Measurements from ENCODE around the gene KCNS3. TPM values are rescaled to one million over a fixed set of nuclear protein-coding genes. Genes with fewer than 3 reads are reported as not detected.
"Not testable (repeated sequence)": the region's sequence is repeated elsewhere in the genome, so short reads cannot be mapped to it uniquely, and the experiment has no call there.

KCNS3 gene
- total RNA-seq, 1 donor from 2014 or later = 1.6 TPM

DNA sequence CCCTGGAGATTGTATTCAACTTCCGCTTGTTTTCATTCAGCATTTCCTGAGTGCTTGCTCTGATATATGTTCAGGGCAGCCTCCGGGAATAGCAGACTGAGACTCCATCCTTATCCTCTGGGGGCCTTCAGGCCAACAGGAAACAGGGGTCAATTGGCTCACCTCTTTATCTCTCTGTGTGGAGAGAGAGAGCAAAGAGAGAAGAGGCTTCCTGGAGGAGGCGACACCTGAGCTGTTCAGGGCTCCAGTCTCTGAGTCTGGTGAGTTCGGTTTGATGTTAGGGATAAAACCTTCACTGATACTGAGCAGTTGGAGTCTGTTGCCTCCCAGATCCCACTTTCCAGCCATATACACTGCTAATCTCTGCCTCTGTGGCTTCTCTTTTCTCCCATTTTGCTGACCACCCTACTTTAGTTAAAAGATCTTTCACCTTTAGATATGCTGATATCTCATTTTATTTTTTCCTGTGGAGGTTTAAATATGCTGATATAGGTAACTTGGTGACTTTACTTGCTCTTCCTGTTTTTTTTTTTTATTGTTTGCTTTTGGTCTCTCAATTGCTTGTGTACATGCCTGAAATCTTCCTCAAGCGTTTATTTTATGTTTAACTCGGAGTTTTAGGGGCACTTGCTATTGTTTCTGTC is 56.9 kb downstream of the KCNS3 start:
- DNase-seq (ENCODE audit: low spot score in 2 of 2) (no peak), FAIRE-seq (no peak)

DNA sequence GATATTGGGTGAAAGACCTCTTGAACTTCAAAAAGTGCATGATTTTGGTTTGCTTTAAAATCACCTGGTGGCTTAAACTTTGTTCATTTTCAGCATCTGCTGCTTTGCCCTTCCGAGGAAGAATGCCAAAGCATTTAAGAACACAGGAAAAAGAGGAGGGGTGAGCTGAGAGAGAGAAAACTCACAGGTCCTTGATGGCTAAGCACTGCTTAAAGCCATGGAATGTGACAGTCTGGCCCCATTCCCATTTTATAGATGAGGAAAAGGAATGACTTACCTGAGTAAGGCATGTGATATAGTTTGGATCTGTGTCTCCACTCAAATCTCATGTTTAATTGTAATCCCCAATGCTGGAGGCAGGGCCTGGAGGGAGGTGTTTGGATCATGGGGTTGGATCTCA is 58.1 kb downstream of the KCNS3 start:
- FAIRE-seq = no peak

GRCh38 chr2:17940091-17940630 is 61.7 kb downstream of the KCNS3 start:
- no peak for FAIRE-seq
- no peak for DNase-seq (ENCODE audit: low spot score in 2 of 2)

More for the DNA sequence above, 58.1 kb downstream of the KCNS3 start:
- DNase-seq (ENCODE audit: low spot score in 2 of 2) = no peak

DNA sequence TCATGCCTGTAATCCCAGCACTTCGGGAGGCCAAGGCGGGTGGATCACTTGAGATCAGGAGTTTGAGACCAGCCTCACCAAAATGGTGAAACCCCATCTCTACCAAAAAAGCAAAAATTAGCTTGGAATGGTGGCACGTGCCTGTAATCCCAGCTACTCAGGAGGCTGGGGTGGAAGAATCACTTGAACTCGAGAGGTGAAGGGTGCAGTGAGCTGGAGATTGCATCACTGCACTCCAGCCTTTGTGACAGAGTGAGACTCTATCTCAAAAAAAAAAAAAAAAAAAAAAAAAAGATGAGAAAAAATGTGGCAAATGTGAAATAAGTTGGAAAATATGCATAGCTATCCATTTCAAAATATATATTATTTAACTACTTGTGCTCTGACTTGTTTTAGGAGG is 65.0 kb downstream of the KCNS3 start:
- no peak for DNase-seq (ENCODE audit: low spot score in 2 of 2)
- no peak for FAIRE-seq

GRCh38 chr2:17947113-17947512 is 68.6 kb downstream of the KCNS3 start:
- DNase-seq (ENCODE audit: low spot score in 2 of 2) = no peak
- no peak for FAIRE-seq

DNA sequence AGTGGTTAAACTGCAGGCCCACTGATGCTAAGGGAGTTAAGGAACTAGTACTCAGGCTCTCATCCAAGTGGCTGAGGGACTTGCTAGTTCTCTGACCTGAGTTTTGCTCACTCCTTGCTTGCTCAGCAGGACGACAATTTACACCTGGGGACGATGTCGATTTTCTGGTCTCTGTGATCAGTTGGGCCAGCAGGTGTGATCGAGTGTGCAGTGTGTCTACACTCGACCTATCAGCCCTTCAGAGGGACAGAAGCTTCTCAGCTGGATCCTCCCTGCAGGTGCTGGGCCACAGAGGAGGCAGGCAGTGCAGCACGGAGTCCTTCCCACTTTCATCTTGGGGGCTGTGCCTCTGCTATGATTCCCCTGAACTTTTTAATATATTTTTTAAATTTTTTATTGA is 71.5 kb downstream of the KCNS3 start:
- DNase-seq (ENCODE audit: low spot score in 2 of 2) (no peak), FAIRE-seq (no peak)

GRCh38 chr2:17951563-17951962 is 73.1 kb downstream of the KCNS3 start:
- FAIRE-seq = no peak
- DNase-seq (ENCODE audit: low spot score in 2 of 2) = no peak

DNA sequence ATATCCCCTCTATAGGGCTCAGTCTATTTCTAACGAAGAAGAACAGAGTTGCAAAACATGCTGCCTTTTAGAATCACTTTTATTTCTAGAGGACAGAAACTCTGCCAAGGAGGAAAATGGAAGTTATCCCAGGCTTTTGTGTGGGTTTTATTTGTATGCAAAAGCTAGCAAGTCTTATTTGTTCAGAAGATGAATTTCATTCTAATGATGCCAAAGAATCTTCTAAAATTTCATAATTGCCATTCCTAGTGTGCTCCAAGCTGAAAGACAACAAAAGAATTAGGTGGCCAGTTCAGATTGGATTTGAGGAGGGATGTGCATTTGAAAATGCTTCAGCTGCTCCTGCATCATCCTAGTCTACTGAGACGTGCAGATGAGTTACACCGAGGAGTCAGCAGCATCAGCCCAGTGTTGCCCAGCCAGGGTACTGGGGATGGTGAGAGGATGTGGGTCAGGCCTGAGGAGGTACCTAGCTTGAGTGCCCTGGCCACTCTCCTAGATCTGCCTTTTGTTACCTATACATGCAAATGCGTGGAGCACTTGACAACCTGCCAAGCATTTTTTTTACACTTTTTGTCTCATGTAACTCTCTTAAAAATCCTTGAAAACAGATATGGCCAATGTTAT is 80.1 kb downstream of the KCNS3 start:
- FAIRE-seq = no peak
- DNase-seq (ENCODE audit: low spot score in 2 of 2) = no peak

- DNase-seq (ENCODE audit: low spot score in 2 of 2) (no peak), FAIRE-seq (no peak)
These were observed 80.9 kb downstream of the KCNS3 start for GRCh38 chr2:17959356-17959755.

- FAIRE-seq (no peak), DNase-seq (ENCODE audit: low spot score in 2 of 2) (no peak)
These were observed 81.4 kb downstream of the KCNS3 start for GRCh38 chr2:17959833-17960232.

- no peak for FAIRE-seq
These were observed 82.5 kb downstream of the KCNS3 start for GRCh38 chr2:17960925-17961324.

GRCh38 chr2:17961789-17962188 is 83.3 kb downstream of the KCNS3 start:
- DNase-seq (ENCODE audit: low spot score in 2 of 2) (no peak), FAIRE-seq (no peak)

More at GRCh38 chr2:17960925-17961324, 82.5 kb downstream of the KCNS3 start:
- DNase-seq (ENCODE audit: low spot score in 2 of 2) = no peak

- DNase-seq (ENCODE audit: low spot score in 2 of 2) (no peak), FAIRE-seq (no peak)
These were observed 84.4 kb downstream of the KCNS3 start for GRCh38 chr2:17962876-17963275.

DNA sequence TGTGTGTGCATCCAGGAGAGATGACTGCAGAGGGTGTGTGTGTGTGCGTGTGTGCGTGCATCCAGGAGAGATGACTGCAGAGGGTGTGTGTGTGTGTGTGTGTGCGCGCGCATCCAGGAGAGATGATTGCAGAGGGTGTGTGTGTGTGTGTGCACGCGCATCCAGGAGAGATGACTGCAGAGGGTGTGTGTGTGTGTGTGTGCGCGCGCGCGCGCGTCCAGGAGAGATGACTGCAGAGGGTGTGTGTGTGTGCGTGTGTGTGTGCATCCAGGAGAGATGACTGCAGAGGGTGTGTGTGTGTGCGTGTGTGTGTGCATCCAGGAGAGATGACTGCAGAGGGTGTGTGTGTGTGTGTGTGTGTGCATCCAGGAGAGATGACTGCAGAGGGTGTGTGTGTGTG is 85.1 kb downstream of the KCNS3 start:
- DNase-seq (ENCODE audit: low spot score in 2 of 2); FAIRE-seq: not testable (repeated sequence)

- DNase-seq (ENCODE audit: low spot score in 2 of 2) (no peak), FAIRE-seq (no peak)
These were observed 86.7 kb downstream of the KCNS3 start for GRCh38 chr2:17965196-17965595.

DNA sequence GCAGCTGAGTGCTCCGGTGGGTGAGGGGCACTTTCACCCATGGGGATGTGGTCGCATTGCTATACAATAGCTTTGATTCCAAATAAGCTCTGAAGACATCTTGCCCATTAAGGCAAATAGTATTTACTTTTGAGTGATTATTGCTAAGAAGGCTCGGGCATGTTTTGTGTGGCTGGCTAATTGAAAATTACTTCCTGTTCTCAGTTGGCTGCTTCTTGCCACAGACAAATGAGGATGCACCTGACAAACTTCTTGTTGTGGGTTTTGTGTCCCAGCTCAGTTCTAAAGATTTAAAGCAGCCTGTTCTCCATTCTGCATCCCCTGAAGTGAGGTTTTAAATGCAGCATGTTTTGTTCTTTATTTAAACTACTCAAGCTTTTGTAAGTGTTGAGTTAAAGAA is 88.3 kb downstream of the KCNS3 start:
- FAIRE-seq = no peak
- DNase-seq (ENCODE audit: low spot score in 2 of 2) = no peak

DNA sequence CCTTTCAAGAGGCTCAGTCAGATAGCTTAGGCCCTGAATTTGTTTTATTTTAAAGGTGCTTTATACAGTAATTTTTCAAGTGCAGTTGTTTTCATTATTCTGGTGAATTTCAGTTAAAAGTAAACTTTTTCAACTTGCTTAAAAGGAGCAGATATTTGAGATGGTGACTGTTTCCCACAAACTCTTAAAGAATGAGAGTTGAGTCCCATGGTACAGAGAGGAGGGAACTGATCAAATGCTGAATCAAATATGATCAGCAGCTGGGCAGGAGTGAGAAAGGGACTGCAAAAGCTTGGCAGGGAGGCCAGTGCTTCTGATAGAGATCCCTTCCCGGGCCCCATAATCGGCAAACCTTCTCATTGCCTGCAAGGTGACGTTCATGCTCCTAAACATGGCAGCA is 91.2 kb downstream of the KCNS3 start:
- no peak for DNase-seq (ENCODE audit: low spot score in 2 of 2)

GRCh38 chr2:17971531-17972125 is 93.2 kb downstream of the KCNS3 start:
- FAIRE-seq (no peak), DNase-seq (ENCODE audit: low spot score in 2 of 2) (no peak)

More for the DNA sequence above, 91.2 kb downstream of the KCNS3 start:
- FAIRE-seq = no peak

GRCh38 chr2:17972991-17973390 is 94.5 kb downstream of the KCNS3 start:
- no peak for DNase-seq (ENCODE audit: low spot score in 2 of 2)
- FAIRE-seq = no peak

- FAIRE-seq (no peak), DNase-seq (ENCODE audit: low spot score in 2 of 2) (no peak)
These were observed 96.9 kb downstream of the KCNS3 start for GRCh38 chr2:17975401-17975800.

- FAIRE-seq (no peak), DNase-seq (ENCODE audit: low spot score in 2 of 2) (no peak)
These were observed 98.6 kb downstream of the KCNS3 start for GRCh38 chr2:17976871-17977746.

Measured in frontal cortex (tissue), 4 donors.